BLaER1 (cell line): ENCODE results near the gene DIPK1A.

ENCODE experiments used
- H3K27ac ChIP-seq: shearing (Covaris generic); formaldehyde crosslinking; 2 replicates; pipeline ENCODE4 v1.8.1; 2022
- H3K27me3 ChIP-seq: shearing (Covaris generic); formaldehyde crosslinking; 2 replicates; pipeline ENCODE4 v1.8.1; 2022
- H3K36me3 ChIP-seq: shearing (Covaris generic); formaldehyde crosslinking; 2 replicates; pipeline ENCODE4 v1.8.1; 2022
- H3K4me1 ChIP-seq: shearing (Covaris generic); formaldehyde crosslinking; 2 replicates; pipeline ENCODE4 v1.8.1; 2022
- H3K4me2 ChIP-seq: shearing (Covaris generic); formaldehyde crosslinking; 2 replicates; pipeline ENCODE4 v1.8.1; 2022
- H3K4me3 ChIP-seq: shearing (Covaris generic); formaldehyde crosslinking; 2 replicates; pipeline ENCODE4 v1.8.1; 2022
- H3K9ac ChIP-seq: shearing (Covaris generic); formaldehyde crosslinking; 2 replicates; pipeline ENCODE4 v1.8.1; 2022
- H3K9me3 ChIP-seq: shearing (Covaris generic); formaldehyde crosslinking; 2 replicates; pipeline ENCODE4 v1.8.1; 2022
- H4K20me1 ChIP-seq: shearing (Covaris generic); formaldehyde crosslinking; 2 replicates; pipeline ENCODE4 v1.8.1; 2022
- Cebpa-rat ChIP-seq: shearing (Covaris generic); IDR thresholded peaks from 2 replicates; pipeline ENCODE4 v1.8.1; 2022

Gene DIPK1A

DNA sequence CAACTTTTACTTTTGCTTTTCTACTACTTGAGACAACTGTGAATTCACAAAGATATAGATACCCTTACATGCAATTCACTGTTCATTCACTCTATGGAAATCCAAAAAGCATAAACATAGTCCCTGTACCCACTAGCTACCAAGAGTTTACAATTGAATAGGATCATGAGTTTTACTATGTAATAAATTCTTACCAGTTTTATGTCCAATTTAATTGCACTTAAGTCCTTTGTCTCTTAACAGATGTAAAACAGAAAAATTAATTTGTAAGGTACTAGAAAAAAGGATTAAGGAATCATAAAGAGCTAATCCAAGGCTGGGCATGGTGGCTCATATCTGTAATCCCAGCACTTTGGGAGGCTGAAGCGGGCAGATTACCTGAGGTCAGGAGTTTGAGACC is 24.4 kb downstream of the DIPK1A start:
- H3K27ac ChIP-seq, result no peak overlapping the region
- peaks cover 7% of the 10 kb centered on the region for H3K4me1 ChIP-seq
- no peaks in the 10 kb centered on the region for H3K9me3 ChIP-seq
- H3K9ac ChIP-seq, result no peak overlapping the region
- TF ChIP-seq Cebpa-rat, result no peak
- H4K20me1 ChIP-seq, result no peaks in the 10 kb centered on the region
- H3K36me3 ChIP-seq, result no peaks in the 10 kb centered on the region
- no peak overlapping the region for H3K4me3 ChIP-seq
- no peaks in the 10 kb centered on the region for H3K27me3 ChIP-seq
- H3K4me2 ChIP-seq, result no peak overlapping the region

DNA sequence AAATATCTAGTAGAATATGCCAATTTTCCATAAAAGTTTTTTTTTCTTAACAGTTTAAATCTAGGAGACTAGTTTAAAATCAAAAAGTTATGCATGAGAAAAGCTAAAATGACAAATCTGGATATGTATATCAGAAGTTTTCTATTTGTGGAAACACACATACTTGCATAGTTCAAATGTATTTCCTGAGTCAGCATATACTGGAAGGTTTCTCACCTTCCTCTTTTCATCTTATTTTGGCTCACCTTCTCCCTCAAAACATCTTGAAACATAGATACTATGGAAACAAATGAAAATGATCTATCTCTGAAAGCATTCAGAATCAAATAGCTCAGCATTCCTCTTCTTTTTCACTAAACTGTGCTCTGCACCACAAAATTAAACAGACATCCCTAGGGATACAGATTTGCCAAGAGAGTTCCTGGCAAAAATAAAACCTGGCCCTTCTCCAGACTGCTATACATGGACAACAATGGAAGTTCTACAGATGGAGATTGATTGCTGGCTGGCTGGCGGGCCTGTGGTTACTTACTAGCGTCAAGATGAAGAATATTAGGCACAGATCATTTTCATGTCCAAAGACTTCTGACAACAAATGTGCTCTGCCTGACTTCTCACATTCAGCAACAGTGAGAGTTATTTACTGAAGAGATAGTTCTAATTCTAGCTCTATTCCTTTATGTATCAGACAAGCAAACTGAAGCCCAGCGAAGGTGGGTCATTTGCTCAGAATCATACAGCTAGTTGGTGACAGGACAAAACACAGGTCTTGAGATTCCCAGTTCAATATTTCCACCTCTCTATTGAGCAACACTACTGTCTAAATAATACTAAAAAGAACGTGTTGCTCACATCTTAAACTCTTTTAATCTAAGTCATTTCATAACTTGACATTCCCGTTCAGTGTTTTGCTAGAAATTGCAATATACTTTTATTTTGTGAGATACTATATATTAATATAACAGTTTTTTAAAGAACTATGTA is 26.6 kb downstream of the DIPK1A start:
- TF ChIP-seq Cebpa-rat, result no peak
- Histone ChIP-seq H3K9me3 (no peaks in the 10 kb centered on the region), H3K36me3 (no peaks in the 10 kb centered on the region), H3K27me3 (no peaks in the 10 kb centered on the region), H4K20me1 (no peaks in the 10 kb centered on the region), H3K4me1 (peaks cover 7% of the 10 kb centered on the region), H3K4me3 (no peak overlapping the region), H3K27ac (no peak overlapping the region), H3K9ac (no peak overlapping the region), H3K4me2 (peak overlapping the region; percentile 28; the same call in 1 of the 2 replicates)

DNA sequence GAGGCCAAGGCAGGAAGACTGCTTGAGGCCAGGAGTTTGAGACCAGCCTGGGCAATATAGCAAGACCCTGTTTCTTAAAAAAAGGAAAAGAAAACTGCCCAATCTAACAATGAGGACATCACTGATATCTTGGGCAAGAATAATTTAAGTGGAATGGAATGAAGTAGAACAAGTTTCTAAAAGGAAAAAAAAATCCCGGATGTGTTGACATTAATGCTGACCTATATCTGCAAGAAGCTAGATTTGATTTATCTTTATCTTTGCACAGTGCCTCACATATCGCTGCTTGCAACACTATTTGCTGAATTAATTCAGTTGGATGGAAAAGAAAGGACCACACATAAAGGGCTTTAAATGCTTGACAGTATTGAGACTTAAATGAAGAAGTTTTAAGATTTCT is 27.8 kb downstream of the DIPK1A start:
- no peak for TF ChIP-seq Cebpa-rat
- H3K9ac ChIP-seq, result no peak overlapping the region
- no peaks in the 10 kb centered on the region for H4K20me1 ChIP-seq
- no peak overlapping the region for H3K4me3 ChIP-seq
- H3K27ac ChIP-seq, result no peak overlapping the region
- H3K9me3 ChIP-seq, result no peaks in the 10 kb centered on the region
- H3K27me3 ChIP-seq, result no peaks in the 10 kb centered on the region
- H3K4me2 ChIP-seq, result no peak overlapping the region
- H3K36me3 ChIP-seq, result no peaks in the 10 kb centered on the region
- peaks cover 13% of the 10 kb centered on the region for H3K4me1 ChIP-seq

DNA sequence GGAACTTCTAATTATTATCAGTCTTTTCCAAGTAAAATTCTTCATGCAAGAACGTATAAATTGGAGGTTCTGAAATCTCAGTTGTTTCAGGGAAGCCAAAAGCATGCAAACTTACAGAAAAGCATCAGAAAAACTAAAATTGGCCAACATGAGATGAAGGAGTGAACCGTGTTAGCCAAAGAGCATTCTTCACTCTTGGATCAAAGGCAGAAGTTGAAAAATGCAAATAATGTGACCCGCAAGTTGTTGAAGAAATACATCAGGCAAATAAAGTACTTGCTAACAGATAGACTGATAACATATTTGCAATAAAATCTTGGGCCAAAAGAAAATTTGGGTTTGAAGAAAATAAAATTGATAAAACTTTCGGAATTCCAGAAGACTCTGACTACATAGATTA is 29.6 kb downstream of the DIPK1A start:
- H3K4me3 ChIP-seq, result no peak overlapping the region
- no peaks in the 10 kb centered on the region for H3K36me3 ChIP-seq
- H3K4me2 ChIP-seq, result no peak overlapping the region
- H3K9ac ChIP-seq, result no peak overlapping the region
- peaks cover 13% of the 10 kb centered on the region for H3K4me1 ChIP-seq
- H3K27ac ChIP-seq, result no peak overlapping the region
- no peak for TF ChIP-seq Cebpa-rat
- no peaks in the 10 kb centered on the region for H3K9me3 ChIP-seq
- H3K27me3 ChIP-seq, result no peaks in the 10 kb centered on the region
- no peaks in the 10 kb centered on the region for H4K20me1 ChIP-seq

DNA sequence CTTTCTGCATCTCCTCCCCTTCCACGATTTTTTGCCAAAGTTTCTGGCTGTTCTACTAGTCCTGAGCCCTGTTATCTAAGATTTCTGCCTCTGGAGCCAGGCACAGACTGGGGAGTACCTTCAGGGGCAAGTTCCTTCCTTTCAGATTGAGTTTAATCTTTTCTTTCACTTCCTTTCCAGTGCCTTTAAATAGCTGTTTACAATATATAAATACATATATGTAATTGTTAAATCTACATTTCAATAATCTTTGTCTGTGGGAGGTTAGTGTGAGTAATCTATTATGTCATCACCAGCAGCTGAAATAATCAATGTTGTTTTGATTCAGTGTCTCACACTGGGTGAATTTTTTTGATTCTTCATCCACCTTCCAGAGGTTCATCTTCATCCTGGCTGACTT is 31.8 kb downstream of the DIPK1A start:
- no peaks in the 10 kb centered on the region for H3K27me3 ChIP-seq
- H3K36me3 ChIP-seq, result no peaks in the 10 kb centered on the region
- TF ChIP-seq Cebpa-rat, result no peak
- 0 out of 2 replicates have a peak overlapping the region, but pooled peaks have one; percentile 10 for H3K4me2 ChIP-seq
- peaks cover 8% of the 10 kb centered on the region for H3K4me1 ChIP-seq
- H3K4me3 ChIP-seq, result no peak overlapping the region
- no peaks in the 10 kb centered on the region for H4K20me1 ChIP-seq
- no peaks in the 10 kb centered on the region for H3K9me3 ChIP-seq
- no peak overlapping the region for H3K9ac ChIP-seq
- H3K27ac ChIP-seq, result no peak overlapping the region

DNA sequence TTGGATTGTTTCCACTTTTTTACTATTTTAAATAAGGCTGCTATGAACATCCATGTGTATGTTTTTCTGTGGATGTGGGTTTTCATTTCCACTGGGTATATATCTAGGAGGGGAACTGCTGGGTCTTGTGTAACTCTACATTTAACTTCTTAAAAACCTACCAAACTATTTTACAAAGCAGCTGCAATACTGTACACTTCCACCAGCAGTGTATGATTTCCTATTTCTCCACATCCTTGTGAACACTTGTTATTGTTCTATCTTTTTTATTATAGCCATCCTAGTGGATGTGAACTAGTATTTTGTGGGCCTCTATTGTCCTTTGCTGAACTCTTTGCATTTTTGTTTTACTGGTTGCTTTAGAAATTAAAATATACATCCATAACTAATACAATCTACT is 33.4 kb downstream of the DIPK1A start:
- Histone ChIP-seq H3K4me1 (peaks cover 7% of the 10 kb centered on the region), H3K4me2 (no peak overlapping the region), H3K4me3 (no peak overlapping the region)

DNA sequence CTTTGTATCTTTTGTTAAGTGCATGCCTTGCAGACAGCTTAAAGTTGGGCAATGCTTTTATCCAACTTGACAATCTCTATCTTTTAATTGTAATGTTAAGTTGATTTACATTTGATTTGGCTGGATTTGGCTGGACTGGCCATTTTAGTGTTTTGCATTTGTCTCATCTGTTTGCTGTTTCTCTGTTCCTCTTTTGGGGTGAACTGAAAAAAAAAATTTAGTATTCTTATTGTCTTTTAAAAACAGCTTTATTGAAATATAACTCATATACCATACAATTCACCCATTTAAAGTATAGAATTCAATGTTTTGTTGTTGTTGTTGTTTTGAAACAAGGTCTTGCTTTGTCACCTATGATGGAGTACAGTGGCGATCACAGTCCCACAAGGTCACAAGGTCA is 34.4 kb downstream of the DIPK1A start:
- Histone ChIP-seq H3K4me1 (peaks cover 7% of the 10 kb centered on the region), H3K9me3 (no peaks in the 10 kb centered on the region), H3K4me3 (no peak overlapping the region), H3K4me2 (no peak overlapping the region), H3K9ac (no peak overlapping the region), H3K36me3 (no peaks in the 10 kb centered on the region), H3K27ac (no peak overlapping the region), H4K20me1 (no peaks in the 10 kb centered on the region), H3K27me3 (no peaks in the 10 kb centered on the region)
- TF ChIP-seq Cebpa-rat, result no peak

More for the DNA sequence above, 33.4 kb downstream of the DIPK1A start:
- H4K20me1 ChIP-seq, result no peaks in the 10 kb centered on the region
- no peaks in the 10 kb centered on the region for H3K27me3 ChIP-seq
- no peak overlapping the region for H3K27ac ChIP-seq
- no peak for TF ChIP-seq Cebpa-rat
- H3K9me3 ChIP-seq, result no peaks in the 10 kb centered on the region
- no peak overlapping the region for H3K9ac ChIP-seq
- H3K36me3 ChIP-seq, result no peaks in the 10 kb centered on the region

DNA sequence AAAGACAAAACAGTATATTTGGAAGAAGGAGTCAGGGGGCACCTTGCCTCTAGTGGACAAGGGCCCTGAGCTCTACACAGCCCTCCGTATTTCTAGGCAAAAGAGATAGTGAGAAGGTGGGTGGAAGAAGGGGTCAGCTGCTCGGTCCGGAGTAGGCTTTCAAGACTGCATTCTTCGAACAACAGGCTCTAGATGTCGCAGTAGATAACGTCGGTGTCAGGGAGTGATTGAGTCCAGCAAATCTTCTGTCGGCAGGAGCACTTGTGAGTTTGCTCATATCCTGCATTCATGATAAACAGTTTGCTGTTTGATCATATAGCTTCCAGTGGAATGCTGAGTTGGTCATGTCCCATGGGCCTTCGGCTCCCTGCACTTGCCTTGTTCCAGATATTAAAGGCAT is 36.8 kb downstream of the DIPK1A start:
- Histone ChIP-seq H3K4me3 (no peak overlapping the region), H3K27ac (no peak overlapping the region), H3K9ac (no peak overlapping the region), H3K4me2 (no peak overlapping the region), H3K27me3 (no peaks in the 10 kb centered on the region), H3K4me1 (peaks cover 4% of the 10 kb centered on the region), H3K36me3 (no peaks in the 10 kb centered on the region), H3K9me3 (no peaks in the 10 kb centered on the region; the same call in 1 of the 2 replicates), H4K20me1 (no peaks in the 10 kb centered on the region)
- TF ChIP-seq Cebpa-rat, result no peak

DNA sequence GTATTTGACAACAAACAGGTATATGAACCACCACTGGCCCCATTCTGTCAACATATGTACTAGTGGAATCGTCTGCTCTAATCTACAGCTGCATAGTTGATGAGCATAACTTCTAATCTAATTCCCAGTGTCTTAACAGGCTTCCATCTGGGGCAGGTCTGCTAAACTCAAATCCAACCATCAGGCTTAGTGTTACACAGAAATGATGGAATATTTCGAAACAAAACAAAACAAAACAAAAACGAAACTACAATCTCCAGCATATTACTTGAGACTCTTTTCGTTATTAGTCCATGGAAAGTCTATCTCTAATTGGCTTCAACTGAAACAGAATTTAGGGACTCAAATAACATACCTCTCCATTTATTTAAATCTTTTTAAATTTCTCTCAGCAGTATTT is 37.6 kb downstream of the DIPK1A start:
- TF ChIP-seq Cebpa-rat, result no peak
- H3K9ac ChIP-seq, result no peak overlapping the region
- no peaks in the 10 kb centered on the region; the same call in 1 of the 2 replicates for H3K9me3 ChIP-seq
- no peak overlapping the region for H3K27ac ChIP-seq
- H4K20me1 ChIP-seq, result no peaks in the 10 kb centered on the region
- no peaks in the 10 kb centered on the region for H3K36me3 ChIP-seq
- no peaks in the 10 kb centered on the region for H3K4me1 ChIP-seq
- H3K4me3 ChIP-seq, result no peak overlapping the region
- H3K27me3 ChIP-seq, result no peaks in the 10 kb centered on the region
- H3K4me2 ChIP-seq, result no peak overlapping the region

DNA sequence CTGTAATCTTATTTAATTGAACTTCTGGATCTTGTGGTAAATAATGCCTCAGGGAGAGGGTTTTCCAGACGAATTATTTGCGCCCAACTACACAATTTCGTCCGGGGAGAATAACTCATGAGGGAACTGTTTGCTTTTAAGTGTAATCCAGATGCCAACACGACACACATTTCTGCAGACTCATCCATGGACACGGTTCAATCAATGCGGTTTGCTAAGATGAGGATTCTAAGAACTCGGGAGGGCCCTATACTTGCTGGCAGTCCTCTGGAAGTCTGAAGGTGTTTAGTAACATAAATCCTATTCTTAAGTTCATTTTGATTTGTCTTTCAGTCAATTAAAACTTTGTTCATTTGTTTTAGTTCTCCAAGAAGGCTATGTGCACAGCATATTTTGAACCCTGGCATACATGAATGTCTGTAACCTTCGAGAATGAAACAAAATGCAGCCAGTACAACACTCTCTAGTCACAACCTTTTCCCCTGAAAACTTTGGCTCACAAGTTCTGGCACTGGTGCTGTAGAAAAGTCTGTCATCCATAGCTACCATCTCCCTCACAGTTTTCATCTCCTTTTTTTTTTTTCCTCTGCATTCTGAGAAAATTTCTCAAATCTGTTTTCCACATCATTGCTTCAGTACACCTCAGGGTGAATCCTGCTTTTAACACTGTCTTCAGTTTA is 38.8 kb downstream of the DIPK1A start:
- H3K4me3 ChIP-seq, result no peak overlapping the region
- H3K27ac ChIP-seq, result no peak overlapping the region
- no peaks in the 10 kb centered on the region; the same call in 1 of the 2 replicates for H3K9me3 ChIP-seq
- H4K20me1 ChIP-seq, result no peaks in the 10 kb centered on the region
- no peak overlapping the region for H3K9ac ChIP-seq
- H3K27me3 ChIP-seq, result no peaks in the 10 kb centered on the region
- no peaks in the 10 kb centered on the region for H3K4me1 ChIP-seq
- H3K36me3 ChIP-seq, result no peaks in the 10 kb centered on the region
- no peak for TF ChIP-seq Cebpa-rat
- no peak overlapping the region for H3K4me2 ChIP-seq
